HepG2 (cell line): ENCODE results near the gene RRBP1. TPM values are rescaled to one million over a fixed set of nuclear protein-coding genes. Genes with fewer than 3 reads are reported as not detected.

Source experiments
- ADNP ChIP-seq: sonication (generic); formaldehyde crosslinking; IDR thresholded peaks from 2 replicates; pipeline ENCODE4 v1.4.0; 2020; ENCODE audit warnings: missing genetic modification reagents
- BRCA1 ChIP-seq: sonication (generic); formaldehyde crosslinking; IDR thresholded peaks from 2 replicates; pipeline ENCODE4 v1.4.0; 2020; ENCODE audit warnings: missing genetic modification reagents
- CBX5 ChIP-seq: sonication (generic); formaldehyde crosslinking; IDR thresholded peaks from 2 replicates; pipeline ENCODE4 v1.4.0; 2020; ENCODE audit warnings: missing genetic modification reagents, borderline replicate concordance
- EEA1 ChIP-seq: sonication (generic); formaldehyde crosslinking; IDR thresholded peaks from 2 replicates; pipeline ENCODE4 v1.5.1; 2020; ENCODE audit warnings: mild to moderate bottlenecking, missing genetic modification reagents, borderline replicate concordance
- FOXO1 ChIP-seq: sonication (generic); formaldehyde crosslinking; IDR thresholded peaks from 2 replicates; pipeline ENCODE4 v1.4.0; 2020; ENCODE audit warnings: missing genetic modification reagents
- GATA4 ChIP-seq: sonication (generic); IDR thresholded peaks from 2 replicates; pipeline ENCODE4 v1.6.1; 2016; ENCODE audit warnings: antibody characterized with exemption, low read depth, borderline replicate concordance
- KAT2B ChIP-seq: fragments of 150-350 bp; IDR thresholded peaks from 2 replicates; pipeline ENCODE4 v1.6.1; 2014; ENCODE audit warnings: low read depth, low read length, borderline replicate concordance
- KDM4B ChIP-seq: sonication (generic); formaldehyde crosslinking; IDR thresholded peaks from 2 replicates; pipeline ENCODE4 v1.4.0; 2020; ENCODE audit warnings: missing genetic modification reagents
- NFRKB ChIP-seq: fragments of 450-650 bp; IDR thresholded peaks from 2 replicates; pipeline ENCODE4 v1.6.1; 2017
- NR2C2 ChIP-seq: sonication (generic); formaldehyde crosslinking; IDR thresholded peaks from 2 replicates; pipeline ENCODE4 v1.4.0; 2020; ENCODE audit warnings: missing genetic modification reagents, mild to moderate bottlenecking, moderate library complexity, borderline replicate concordance
- SALL1 ChIP-seq: sonication (generic); formaldehyde crosslinking; IDR thresholded peaks from 2 replicates; pipeline ENCODE4 v1.8.0; 2022; ENCODE audit warnings: mild to moderate bottlenecking, missing genetic modification reagents
- SMARCC2 ChIP-seq: fragments of 450-650 bp; IDR thresholded peaks from 2 replicates; pipeline ENCODE4 v1.6.1; 2017; ENCODE audit warnings: antibody characterized with exemption, mild to moderate bottlenecking
- SP140L ChIP-seq: sonication (generic); formaldehyde crosslinking; IDR thresholded peaks from 2 replicates; pipeline ENCODE4 v1.4.0; 2020; ENCODE audit warnings: missing genetic modification reagents, borderline replicate concordance
- TBP ChIP-seq: sonication (generic); formaldehyde crosslinking; IDR thresholded peaks from 2 replicates; pipeline ENCODE4 v1.5.0; 2020; ENCODE audit warnings: missing genetic modification reagents
- WIZ ChIP-seq: sonication (generic); formaldehyde crosslinking; IDR thresholded peaks from 2 replicates; pipeline ENCODE4 v1.5.1; 2020; ENCODE audit warnings: mild to moderate bottlenecking, missing genetic modification reagents
- ZBTB7B ChIP-seq: sonication (generic); formaldehyde crosslinking; IDR thresholded peaks from 2 replicates; pipeline ENCODE4 v1.4.0; 2020; ENCODE audit warnings: missing genetic modification reagents
- ZNF121 ChIP-seq: sonication (generic); formaldehyde crosslinking; IDR thresholded peaks from 2 replicates; pipeline ENCODE4 v1.5.0; 2020; ENCODE audit warnings: mild to moderate bottlenecking, missing genetic modification reagents
- ZNF562 ChIP-seq: sonication (generic); formaldehyde crosslinking; IDR thresholded peaks from 2 replicates; pipeline ENCODE4 v1.8.0; 2022; ENCODE audit warnings: missing genetic modification reagents, borderline replicate concordance
- ZNF660 ChIP-seq: sonication (generic); formaldehyde crosslinking; IDR thresholded peaks from 2 replicates; pipeline ENCODE4 v1.5.1; 2020; ENCODE audit warnings: mild to moderate bottlenecking, low read depth, missing genetic modification reagents, borderline replicate concordance
- ZNF780A ChIP-seq: sonication (generic); formaldehyde crosslinking; IDR thresholded peaks from 2 replicates; pipeline ENCODE4 v1.8.0; 2022; ENCODE audit warnings: mild to moderate bottlenecking, missing genetic modification reagents, moderate library complexity
- ZNF850 ChIP-seq: sonication (generic); formaldehyde crosslinking; conservative IDR thresholded peaks from 2 replicates; pipeline ENCODE4 v1.9.0; 2021; ENCODE audit warnings: mild to moderate bottlenecking, missing genetic modification reagents
- ZSCAN12 ChIP-seq: sonication (generic); formaldehyde crosslinking; IDR thresholded peaks from 2 replicates; pipeline ENCODE4 v1.9.0; 2021; ENCODE audit warnings: mild to moderate bottlenecking, missing genetic modification reagents
- polyA plus RNA-seq, 8 experiments: library from polyadenylated mRNA; depleted of rRNA in 3 of 8; stranded (reverse) in 7 of 8; unstranded in 1 of 8; fragments of >200 nt; fragmentation: Illumina TruSeq in 4 of 8; extraction: Trizol in 4 of 8; gene quantifications; 2 replicates each; pipeline versions ENCODE4 v1.2.1 to v1.2.3, GENCODE V29; 2011 to 2016; ENCODE audit warnings: low read depth in 4 of 8, missing spikeins in 1 of 8, mixed read lengths in 1 of 8; ENCODE audit not compliant: insufficient read depth in 1 of 8
- total RNA-seq, 5 experiments: library from RNA; depleted of rRNA; stranded (reverse); fragments of >200 nt; fragmentation: Illumina TruSeq; extraction: Trizol; gene quantifications; 2 replicates each; pipeline ENCODE4 v1.2.3, GENCODE V29; 2016; ENCODE audit warnings: low read depth in 1 of 5
- TF ChIP-seq, protein P1 (sequence below): sonication (generic); formaldehyde crosslinking; IDR thresholded peaks from 2 replicates; pipeline ENCODE4 v1.4.0; 2020; ENCODE audit warnings: missing genetic modification reagents
- TF ChIP-seq, protein P2 (sequence below): sonication (generic); formaldehyde crosslinking; IDR thresholded peaks from 2 replicates; pipeline ENCODE4 v1.5.0; 2020; ENCODE audit warnings: mild to moderate bottlenecking, low read depth, missing genetic modification reagents, borderline replicate concordance
- TF ChIP-seq, protein P3 (sequence below): sonication (generic); formaldehyde crosslinking; IDR thresholded peaks from 2 replicates; pipeline ENCODE4 v1.8.0; 2022; ENCODE audit warnings: missing genetic modification reagents, mild to moderate bottlenecking, borderline replicate concordance

The RRBP1 gene
- total and polyA plus RNA-seq, 2 of the 13 experiments (the other 11 are each of a cell fraction or from before 2014, with no cell fraction given) = 150 to 222 TPM

DNA sequence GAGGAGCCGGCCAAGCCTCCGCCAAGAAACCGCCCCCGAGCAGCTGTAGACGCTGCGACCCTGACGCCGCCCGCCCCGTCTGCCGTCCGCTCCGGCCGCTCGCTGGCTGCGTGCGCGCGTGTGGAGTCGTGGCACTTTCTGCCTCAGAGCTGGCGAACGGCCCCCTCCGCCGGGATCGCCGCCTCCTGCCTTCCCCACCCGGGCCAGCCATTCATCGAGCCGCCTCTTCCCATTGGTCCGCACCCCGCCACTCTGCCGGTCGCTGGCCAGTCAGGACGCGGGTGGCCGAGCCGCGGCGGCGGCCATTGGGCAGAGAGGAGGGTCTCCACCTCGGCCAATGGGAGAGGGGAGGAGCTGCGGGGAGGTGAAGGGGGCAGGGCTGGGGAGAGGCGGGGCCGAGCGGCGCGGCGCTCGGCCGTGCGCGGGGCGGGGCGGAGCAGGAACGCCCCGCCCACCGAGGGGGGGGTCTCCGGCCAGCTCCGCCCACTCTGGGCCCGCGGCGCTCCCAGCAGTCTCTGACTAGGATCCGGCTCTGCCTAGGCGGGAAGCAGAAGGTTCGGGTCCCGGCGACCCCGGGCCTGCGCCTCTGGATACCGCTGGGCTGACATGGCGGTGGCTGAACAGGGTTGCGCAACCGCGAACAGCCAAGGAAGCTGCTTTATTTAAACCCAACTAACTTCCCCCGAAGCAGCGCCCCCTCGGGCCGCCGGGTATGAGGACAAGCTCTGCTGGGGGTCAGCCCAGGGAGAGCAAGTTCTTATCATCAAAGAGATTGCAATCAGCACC lies at the start of gene RRBP1 (continued):
- TF ChIP-seq, protein P1, sequence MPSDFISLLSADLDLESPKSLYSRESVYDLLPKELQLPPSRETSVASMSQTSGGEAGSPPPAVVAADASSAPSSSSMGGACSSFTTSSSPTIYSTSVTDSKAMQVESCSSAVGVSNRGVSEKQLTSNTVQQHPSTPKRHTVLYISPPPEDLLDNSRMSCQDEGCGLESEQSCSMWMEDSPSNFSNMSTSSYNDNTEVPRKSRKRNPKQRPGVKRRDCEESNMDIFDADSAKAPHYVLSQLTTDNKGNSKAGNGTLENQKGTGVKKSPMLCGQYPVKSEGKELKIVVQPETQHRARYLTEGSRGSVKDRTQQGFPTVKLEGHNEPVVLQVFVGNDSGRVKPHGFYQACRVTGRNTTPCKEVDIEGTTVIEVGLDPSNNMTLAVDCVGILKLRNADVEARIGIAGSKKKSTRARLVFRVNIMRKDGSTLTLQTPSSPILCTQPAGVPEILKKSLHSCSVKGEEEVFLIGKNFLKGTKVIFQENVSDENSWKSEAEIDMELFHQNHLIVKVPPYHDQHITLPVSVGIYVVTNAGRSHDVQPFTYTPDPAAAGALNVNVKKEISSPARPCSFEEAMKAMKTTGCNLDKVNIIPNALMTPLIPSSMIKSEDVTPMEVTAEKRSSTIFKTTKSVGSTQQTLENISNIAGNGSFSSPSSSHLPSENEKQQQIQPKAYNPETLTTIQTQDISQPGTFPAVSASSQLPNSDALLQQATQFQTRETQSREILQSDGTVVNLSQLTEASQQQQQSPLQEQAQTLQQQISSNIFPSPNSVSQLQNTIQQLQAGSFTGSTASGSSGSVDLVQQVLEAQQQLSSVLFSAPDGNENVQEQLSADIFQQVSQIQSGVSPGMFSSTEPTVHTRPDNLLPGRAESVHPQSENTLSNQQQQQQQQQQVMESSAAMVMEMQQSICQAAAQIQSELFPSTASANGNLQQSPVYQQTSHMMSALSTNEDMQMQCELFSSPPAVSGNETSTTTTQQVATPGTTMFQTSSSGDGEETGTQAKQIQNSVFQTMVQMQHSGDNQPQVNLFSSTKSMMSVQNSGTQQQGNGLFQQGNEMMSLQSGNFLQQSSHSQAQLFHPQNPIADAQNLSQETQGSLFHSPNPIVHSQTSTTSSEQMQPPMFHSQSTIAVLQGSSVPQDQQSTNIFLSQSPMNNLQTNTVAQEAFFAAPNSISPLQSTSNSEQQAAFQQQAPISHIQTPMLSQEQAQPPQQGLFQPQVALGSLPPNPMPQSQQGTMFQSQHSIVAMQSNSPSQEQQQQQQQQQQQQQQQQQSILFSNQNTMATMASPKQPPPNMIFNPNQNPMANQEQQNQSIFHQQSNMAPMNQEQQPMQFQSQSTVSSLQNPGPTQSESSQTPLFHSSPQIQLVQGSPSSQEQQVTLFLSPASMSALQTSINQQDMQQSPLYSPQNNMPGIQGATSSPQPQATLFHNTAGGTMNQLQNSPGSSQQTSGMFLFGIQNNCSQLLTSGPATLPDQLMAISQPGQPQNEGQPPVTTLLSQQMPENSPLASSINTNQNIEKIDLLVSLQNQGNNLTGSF = peak; percentile 85
- TF ChIP-seq FOXO1 (CRISPR knock-in tag) (peak; percentile 87), ZNF660 (no peak), ZSCAN12 (peak; percentile 97), GATA4 (peak; percentile 86), BRCA1 (CRISPR knock-in tag) (peak; percentile 85; the same call in 1 of the 2 replicates), ZBTB7B (CRISPR knock-in tag) (peak; percentile 95), TBP (CRISPR knock-in tag) (0 out of 2 replicates have a peak, but pooled peaks have one; percentile 44), KAT2B (no peak), CBX5 (CRISPR knock-in tag) (peak; percentile 91), NFRKB (no peak), SALL1 (CRISPR knock-in tag) (peak; percentile 94), ZNF850 (CRISPR knock-in tag) (no peak), ADNP (CRISPR knock-in tag) (peak; percentile 93), ZNF780A (CRISPR knock-in tag) (no peak), ZNF562 (CRISPR knock-in tag) (no peak), NR2C2 (CRISPR knock-in tag) (peak; percentile 69; the same call in 1 of the 2 replicates), EEA1 (peak; percentile 39; the same call in 1 of the 2 replicates), SMARCC2 (no peak), KDM4B (CRISPR knock-in tag) (peak; percentile 91), ZNF121 (CRISPR knock-in tag) (no peak; the same call in none of the 2 replicates), SP140L (CRISPR knock-in tag) (no peak; the same call in 1 of the 2 replicates), WIZ (no peak; the same call in none of the 2 replicates)
- TF ChIP-seq, protein P2, sequence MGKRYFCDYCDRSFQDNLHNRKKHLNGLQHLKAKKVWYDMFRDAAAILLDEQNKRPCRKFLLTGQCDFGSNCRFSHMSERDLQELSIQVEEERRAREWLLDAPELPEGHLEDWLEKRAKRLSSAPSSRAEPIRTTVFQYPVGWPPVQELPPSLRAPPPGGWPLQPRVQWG (CRISPR knock-in tag) = no peak
- TF ChIP-seq, protein P3, sequence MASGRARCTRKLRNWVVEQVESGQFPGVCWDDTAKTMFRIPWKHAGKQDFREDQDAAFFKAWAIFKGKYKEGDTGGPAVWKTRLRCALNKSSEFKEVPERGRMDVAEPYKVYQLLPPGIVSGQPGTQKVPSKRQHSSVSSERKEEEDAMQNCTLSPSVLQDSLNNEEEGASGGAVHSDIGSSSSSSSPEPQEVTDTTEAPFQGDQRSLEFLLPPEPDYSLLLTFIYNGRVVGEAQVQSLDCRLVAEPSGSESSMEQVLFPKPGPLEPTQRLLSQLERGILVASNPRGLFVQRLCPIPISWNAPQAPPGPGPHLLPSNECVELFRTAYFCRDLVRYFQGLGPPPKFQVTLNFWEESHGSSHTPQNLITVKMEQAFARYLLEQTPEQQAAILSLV = peak; percentile 80
